Neural progenitor cell (in vitro differentiated cells): Measurements from ENCODE around the gene XIRP1. TPM values are rescaled to one million over a fixed set of nuclear protein-coding genes. Genes with fewer than 3 reads are reported as not detected.

Source experiments
- DNase-seq: peaks from one replicate; pipeline ENCODE4 v3.0.0-alpha.2; 2016; ENCODE audit warnings: low spot score
- H2AFZ ChIP-seq: fragments of 200-600 bp; sonication (generic); replicated peaks from 2 replicates; pipeline ENCODE4 v1.6.1; 2016; ENCODE audit warnings: antibody characterized with exemption
- H3F3A ChIP-seq: fragments of 200-600 bp; sonication (generic); 2 replicates; pipeline ENCODE4 v1.6.1; 2016; ENCODE audit warnings: antibody characterized with exemption, low read depth
- H3K27ac ChIP-seq: fragments of 200-600 bp; sonication (generic); 2 replicates; pipeline ENCODE4 v1.5.1; 2016; ENCODE audit warnings: mild to moderate bottlenecking
- H3K27me3 ChIP-seq: fragments of 200-600 bp; sonication (generic); 2 replicates; pipeline ENCODE4 v1.6.1; 2016; ENCODE audit warnings: mild to moderate bottlenecking, moderate library complexity
- H3K36me3 ChIP-seq: fragments of 200-600 bp; sonication (generic); 2 replicates; pipeline ENCODE4 v1.5.1; 2016
- H3K4me1 ChIP-seq: fragments of 200-600 bp; sonication (generic); 2 replicates; pipeline ENCODE4 v1.6.1; 2016; ENCODE audit warnings: mixed run types
- H3K4me2 ChIP-seq: fragments of 200-600 bp; sonication (generic); 2 replicates; pipeline ENCODE4 v1.6.1; 2016
- H3K4me3 ChIP-seq: fragments of 200-600 bp; sonication (generic); 2 replicates; pipeline ENCODE4 v1.5.1; 2016
- H3K79me2 ChIP-seq: fragments of 200-600 bp; sonication (generic); 2 replicates; pipeline ENCODE4 v1.6.1; 2016; ENCODE audit warnings: low read depth
- H3K9ac ChIP-seq: fragments of 200-600 bp; sonication (generic); 2 replicates; pipeline ENCODE4 v1.6.1; 2016
- H3K9me3 ChIP-seq: fragments of 200-600 bp; sonication (generic); 2 replicates; pipeline ENCODE4 v1.5.1; 2016; ENCODE audit warnings: low read depth
- H4K20me1 ChIP-seq: fragments of 200-600 bp; sonication (generic); 2 replicates; pipeline ENCODE4 v1.6.1; 2016; ENCODE audit warnings: low read depth
- H3K27ac Mint-ChIP-seq: 3 replicates; pipeline ENCODE4 v1.8.0; 2021; ENCODE audit warnings: mixed read lengths
- H3K27me3 Mint-ChIP-seq: 2 replicates; pipeline ENCODE4 v1.8.0; 2022; ENCODE audit warnings: low read depth, mild to moderate bottlenecking, inconsistent platforms, moderate library complexity, mixed read lengths; ENCODE audit not compliant: insufficient read depth
- H3K36me3 Mint-ChIP-seq: 3 replicates; pipeline ENCODE4 v1.8.0; 2021; ENCODE audit warnings: mixed read lengths
- H3K4me1 Mint-ChIP-seq: 3 replicates; pipeline ENCODE4 v1.8.0; 2021; ENCODE audit warnings: mixed read lengths
- H3K4me3 Mint-ChIP-seq: 3 replicates; pipeline ENCODE4 v1.8.0; 2021; ENCODE audit warnings: mild to moderate bottlenecking, moderate library complexity, mixed read lengths
- H3K9me3 Mint-ChIP-seq: 3 replicates; pipeline ENCODE4 v1.8.0; 2020; ENCODE audit warnings: mixed read lengths
- EZH2 ChIP-seq: fragments of 200-600 bp; sonication (generic); IDR thresholded peaks from 2 replicates; pipeline ENCODE4 v1.6.1; 2017; ENCODE audit warnings: antibody characterized with exemption, mild to moderate bottlenecking, moderate library complexity
- EZH2phosphoT487 ChIP-seq: fragments of 200-600 bp; sonication (generic); IDR thresholded peaks from 2 replicates; pipeline ENCODE4 v1.6.1; 2017; ENCODE audit warnings: antibody characterized with exemption
- microRNA-seq: library from miRNA; unstranded; fragments of <30 nt; microRNA quantifications from one replicate; pipeline ENCODE4, GENCODE V29; 2016
- small RNA-seq: library from RNA; depleted of rRNA; stranded (forward); fragments of <200 nt; gene quantifications from one replicate; pipeline ENCODE3, GENCODE V24; 2015
- total RNA-seq: library from RNA; depleted of rRNA; stranded (reverse); fragments of >200 nt; gene quantifications from 2 replicates; pipeline ENCODE4 v1.2.3, GENCODE V29; 2015; ENCODE audit warnings: low replicate concordance
- TF ChIP-seq, protein P1 (sequence below): fragments of 200-600 bp; sonication (generic); IDR thresholded peaks from 2 replicates; pipeline ENCODE4 v1.5.1; 2017; ENCODE audit warnings: antibody characterized with exemption, mild to moderate bottlenecking

Gene XIRP1
- total RNA-seq, 1 donor from 2014 or later = not detected

DNA sequence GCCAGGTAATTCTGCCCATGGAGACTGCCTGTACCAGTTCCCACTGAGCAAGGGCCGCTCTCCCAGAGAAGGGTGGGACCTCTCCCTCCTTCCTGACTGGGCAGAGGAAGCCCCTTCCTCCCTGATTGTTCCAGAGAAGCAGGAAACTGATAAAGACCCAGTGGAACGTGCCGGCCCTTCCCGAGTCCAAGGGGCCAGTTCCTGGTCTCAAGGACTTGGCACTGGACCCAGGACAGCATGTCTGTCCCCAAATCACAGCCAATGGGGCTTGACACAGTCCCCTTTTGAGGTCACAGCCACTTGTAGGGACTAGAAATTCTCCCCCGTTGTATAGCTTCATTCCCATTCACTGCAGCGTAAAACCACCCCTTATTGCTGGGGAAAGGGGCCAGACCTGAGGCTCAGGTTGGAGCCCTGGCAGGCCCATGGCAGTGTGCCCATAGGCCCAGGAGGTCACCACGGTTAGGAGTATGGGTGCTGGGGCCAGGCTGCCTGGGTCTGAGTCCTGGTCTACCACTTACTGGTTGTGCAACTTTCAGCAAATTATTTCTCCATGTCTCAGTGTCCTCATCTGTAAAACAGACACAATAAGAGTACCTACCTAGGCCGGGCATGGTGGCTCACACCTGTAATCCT is 57.1 kb downstream of the XIRP1 start:
- Histone ChIP-seq H3K27me3 (no peaks in the 10 kb centered on the region), H2AFZ (no peak overlapping the region), H3K9me3 (no peaks in the 10 kb centered on the region), H3K4me3 (no peak overlapping the region), H3K36me3 (no peaks in the 10 kb centered on the region), H3K27ac (no peak overlapping the region), H3K4me2 (no peak overlapping the region), H4K20me1 (no peaks in the 10 kb centered on the region), H3K79me2 (no peaks in the 10 kb centered on the region), H3K4me1 (no peaks in the 10 kb centered on the region), H3F3A (no peaks in the 10 kb centered on the region), H3K9ac (no peak overlapping the region)
- H3K4me3 Mint-ChIP-seq = no peak overlapping the region
- no peaks in the 10 kb centered on the region for H3K9me3 Mint-ChIP-seq
- DNase-seq = no peak
- H3K4me1 Mint-ChIP-seq = peaks cover 3% of the 10 kb centered on the region
- H3K27me3 Mint-ChIP-seq = peaks cover 2% of the 10 kb centered on the region
- H3K36me3 Mint-ChIP-seq = peaks cover 4% of the 10 kb centered on the region
- TF ChIP-seq, protein P1, sequence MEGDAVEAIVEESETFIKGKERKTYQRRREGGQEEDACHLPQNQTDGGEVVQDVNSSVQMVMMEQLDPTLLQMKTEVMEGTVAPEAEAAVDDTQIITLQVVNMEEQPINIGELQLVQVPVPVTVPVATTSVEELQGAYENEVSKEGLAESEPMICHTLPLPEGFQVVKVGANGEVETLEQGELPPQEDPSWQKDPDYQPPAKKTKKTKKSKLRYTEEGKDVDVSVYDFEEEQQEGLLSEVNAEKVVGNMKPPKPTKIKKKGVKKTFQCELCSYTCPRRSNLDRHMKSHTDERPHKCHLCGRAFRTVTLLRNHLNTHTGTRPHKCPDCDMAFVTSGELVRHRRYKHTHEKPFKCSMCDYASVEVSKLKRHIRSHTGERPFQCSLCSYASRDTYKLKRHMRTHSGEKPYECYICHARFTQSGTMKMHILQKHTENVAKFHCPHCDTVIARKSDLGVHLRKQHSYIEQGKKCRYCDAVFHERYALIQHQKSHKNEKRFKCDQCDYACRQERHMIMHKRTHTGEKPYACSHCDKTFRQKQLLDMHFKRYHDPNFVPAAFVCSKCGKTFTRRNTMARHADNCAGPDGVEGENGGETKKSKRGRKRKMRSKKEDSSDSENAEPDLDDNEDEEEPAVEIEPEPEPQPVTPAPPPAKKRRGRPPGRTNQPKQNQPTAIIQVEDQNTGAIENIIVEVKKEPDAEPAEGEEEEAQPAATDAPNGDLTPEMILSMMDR = no peak
- no peak for TF ChIP-seq EZH2
- no peak for TF ChIP-seq EZH2phosphoT487
- H3K27ac Mint-ChIP-seq = no peak overlapping the region

DNA sequence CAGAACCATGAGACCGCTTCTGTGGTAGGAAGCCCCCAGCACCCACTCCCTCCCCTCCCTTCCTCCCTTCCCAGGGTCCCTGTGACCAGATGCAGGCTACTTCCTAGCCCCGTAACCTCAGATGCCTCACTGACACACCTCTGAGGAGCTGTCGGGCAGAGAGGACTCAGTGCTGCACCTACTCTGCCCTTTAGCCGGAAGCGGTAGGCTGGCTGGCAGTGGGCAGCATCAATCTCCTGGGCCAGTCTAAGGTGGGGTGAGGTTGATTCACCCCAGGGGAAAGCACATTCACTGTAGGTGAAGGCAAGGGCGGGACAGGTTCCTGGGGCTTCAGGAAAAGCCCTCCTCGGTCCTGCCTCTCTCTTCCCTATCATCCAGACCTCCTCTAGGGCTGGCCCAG is 58.1 kb downstream of the XIRP1 start:
- Mint-ChIP-seq H3K4me3 (no peak overlapping the region), H3K27ac (no peak overlapping the region), H3K27me3 (peaks cover 2% of the 10 kb centered on the region), H3K9me3 (no peaks in the 10 kb centered on the region), H3K4me1 (peaks cover 3% of the 10 kb centered on the region), H3K36me3 (peaks cover 5% of the 10 kb centered on the region)
- DNase-seq = no peak
- Histone ChIP-seq H3K27me3 (no peaks in the 10 kb centered on the region), H3K9ac (no peak overlapping the region), H4K20me1 (no peaks in the 10 kb centered on the region), H3K27ac (no peak overlapping the region), H2AFZ (no peak overlapping the region), H3K9me3 (no peaks in the 10 kb centered on the region), H3K4me1 (no peaks in the 10 kb centered on the region), H3K36me3 (no peaks in the 10 kb centered on the region), H3F3A (no peaks in the 10 kb centered on the region), H3K4me3 (no peak overlapping the region), H3K79me2 (no peaks in the 10 kb centered on the region), H3K4me2 (no peak overlapping the region)
- TF ChIP-seq EZH2phosphoT487 (no peak), EZH2 (no peak)
- TF ChIP-seq, protein P1 = no peak

DNA sequence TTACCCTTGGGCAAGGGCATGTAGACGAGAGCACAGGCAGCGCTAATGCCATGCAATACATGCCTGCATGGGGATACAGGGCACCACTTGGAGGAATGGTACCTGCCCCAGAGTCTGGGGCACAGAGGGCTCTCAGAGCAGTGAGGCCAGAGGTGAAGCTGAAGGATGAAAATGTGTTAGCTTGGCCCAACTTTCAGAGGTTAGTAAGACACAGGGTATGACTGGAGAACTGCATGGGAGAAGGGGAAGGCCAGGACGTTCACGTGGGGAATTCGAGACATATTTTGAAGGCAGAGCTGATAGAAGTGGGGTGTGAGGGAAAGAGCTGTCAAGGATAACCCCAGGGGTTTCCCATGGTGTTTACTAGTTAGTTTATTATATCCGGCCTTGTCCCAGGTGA is 58.6 kb downstream of the XIRP1 start:
- H3K4me3 ChIP-seq = no peak overlapping the region
- no peaks in the 10 kb centered on the region for H3K27me3 ChIP-seq
- H3K36me3 Mint-ChIP-seq = peaks cover 5% of the 10 kb centered on the region
- H3K4me1 Mint-ChIP-seq = peaks cover 3% of the 10 kb centered on the region
- no peak overlapping the region for H2AFZ ChIP-seq
- no peak overlapping the region for H3K4me3 Mint-ChIP-seq
- peaks cover 4% of the 10 kb centered on the region for H3K27me3 Mint-ChIP-seq
- H3K79me2 ChIP-seq = no peaks in the 10 kb centered on the region
- no peaks in the 10 kb centered on the region for H3K9me3 ChIP-seq
- DNase-seq = no peak
- H4K20me1 ChIP-seq = no peaks in the 10 kb centered on the region
- TF ChIP-seq EZH2 = no peak
- no peak for TF ChIP-seq EZH2phosphoT487
- H3K27ac Mint-ChIP-seq = no peak overlapping the region
- no peaks in the 10 kb centered on the region for H3K36me3 ChIP-seq
- H3K9me3 Mint-ChIP-seq = no peaks in the 10 kb centered on the region
- no peaks in the 10 kb centered on the region for H3F3A ChIP-seq
- no peak overlapping the region for H3K27ac ChIP-seq
- no peak overlapping the region for H3K9ac ChIP-seq
- H3K4me2 ChIP-seq = no peak overlapping the region
- no peaks in the 10 kb centered on the region for H3K4me1 ChIP-seq

Small RNA genes within 50 kb of the gene (microRNA-seq; reads per million reads assigned to microRNA genes)
- gene MIR6822 = 0.54 reads per million

Small RNA genes within 50 kb of the gene (small RNA-seq; reads per million reads assigned to genes)
- not detected for gene RF00017

Other genes with a start within 250 kb of the XIRP1 start
- 0.69 and 0.81 TPM in 2 replicates for gene SCN11A, start 140.7 kb downstream of the XIRP1 start, total RNA-seq
- 76.3 and 127 TPM in 2 replicates for gene WDR48, start 140.6 kb downstream of the XIRP1 start, total RNA-seq
- gene GORASP1, start 85.0 kb downstream of the XIRP1 start, total RNA-seq = 18.0 and 38.5 TPM in 2 replicates
- 1.2 and 2.3 TPM in 2 replicates for gene TTC21A, start 84.9 kb downstream of the XIRP1 start, total RNA-seq
- 1.9 and 6.5 TPM in 2 replicates for gene CSRNP1, start 39.0 kb downstream of the XIRP1 start, total RNA-seq
- gene CX3CR1, start 87.4 kb upstream of the XIRP1 start, total RNA-seq = 0.06 TPM in 1 of 2 replicates, not detected in the other
- not detected in 2 replicates for gene CCR8, start 137.1 kb upstream of the XIRP1 start, total RNA-seq
- gene SLC25A38, start 190.8 kb upstream of the XIRP1 start, total RNA-seq = 19.3 and 26.6 TPM in 2 replicates
- 2,504 and 2,714 TPM in 2 replicates for gene RPSA, start 214.1 kb upstream of the XIRP1 start, total RNA-seq